ENCODE data around the gene SFRP5.

The SFRP5 gene

DNA sequence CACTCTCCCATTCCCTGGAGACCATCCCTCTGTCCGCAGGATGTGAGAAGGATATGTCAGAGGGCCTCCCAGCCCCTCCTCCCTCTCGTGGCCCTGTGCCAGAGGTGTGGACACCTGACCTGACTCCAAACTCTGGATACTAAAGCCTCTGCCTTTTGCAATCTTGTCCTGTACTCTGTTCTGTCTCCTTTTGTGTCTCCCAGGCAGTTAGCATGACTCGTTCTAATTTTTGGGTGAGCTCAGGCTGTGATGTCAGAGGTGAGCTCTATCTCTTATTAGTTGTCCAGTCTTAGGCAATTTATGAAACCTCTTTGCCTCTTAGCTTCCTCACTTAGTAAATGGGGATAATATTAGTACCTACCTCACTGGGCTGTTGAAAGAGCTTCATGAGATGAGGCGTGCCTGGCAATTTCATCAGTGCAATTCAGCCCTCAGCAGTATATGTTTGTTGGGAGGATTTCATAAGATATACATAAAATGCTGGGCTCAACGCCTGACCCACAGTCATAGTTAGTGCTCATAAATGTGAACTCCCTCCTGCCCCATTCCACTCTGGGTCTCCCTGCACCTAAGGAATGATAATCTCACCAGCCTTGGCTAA is 47.4 kb downstream of the SFRP5 start:
- Histone ChIP-seq H3K9ac (ENCODE audit: low read depth in 1 of 2, low read length in 2 of 2) (no peak overlapping the region), H3K27me3 (ENCODE audit: control insufficient read depth in 1 of 2, insufficient read depth in 2 of 2, low read length in 2 of 2) (no peaks in the 10 kb centered on the region), H3K27ac (ENCODE audit: low read depth, low read length) (no peak overlapping the region)

DNA sequence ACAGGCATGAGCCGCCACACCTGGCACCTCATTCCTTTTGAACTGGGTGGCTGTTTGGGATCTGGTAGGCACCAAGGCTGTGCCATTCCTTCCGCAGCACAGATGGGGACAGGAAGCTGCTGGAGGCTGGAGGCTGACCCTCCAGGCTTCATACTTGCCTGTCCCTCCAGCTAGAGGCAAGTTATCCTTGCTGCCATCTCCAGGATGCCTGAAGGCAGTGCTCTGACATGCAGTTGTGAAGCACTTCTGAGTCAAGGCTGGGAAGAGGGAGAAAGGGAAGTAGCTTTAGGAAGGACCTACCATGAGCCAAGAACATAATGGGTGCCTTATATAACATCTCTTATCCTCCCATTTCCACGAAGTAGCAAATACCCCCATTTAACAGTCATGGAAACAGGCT is 48.8 kb downstream of the SFRP5 start:
- Histone ChIP-seq H3K4me1 (ENCODE audit: control insufficient read depth in 1 of 2, insufficient read depth in 2 of 2, low read length in 2 of 2) (peaks cover 16 to 19% of the 10 kb centered on the region in 2 donors), H3K4me3 (ENCODE audit: low read depth in 1 of 2, low read length in 2 of 2) (no peak overlapping the region), H3K36me3 (ENCODE audit: control insufficient read depth in 1 of 2, insufficient read depth in 2 of 2, low read length in 2 of 2) (no peaks in the 10 kb centered on the region), H3K9ac (ENCODE audit: low read depth in 1 of 2, low read length in 2 of 2) (no peak overlapping the region), H3K27me3 (ENCODE audit: control insufficient read depth in 1 of 2, insufficient read depth in 2 of 2, low read length in 2 of 2) (no peaks in the 10 kb centered on the region), H3K27ac (ENCODE audit: low read depth, low read length) (no peak overlapping the region), H3K9me3 (ENCODE audit: control insufficient read depth in 1 of 2, low read length in 2 of 2) (no peaks in the 10 kb centered on the region)

More for the DNA sequence above, 47.4 kb downstream of the SFRP5 start:
- Histone ChIP-seq H3K9me3 (ENCODE audit: control insufficient read depth in 1 of 2, low read length in 2 of 2) (no peaks in the 10 kb centered on the region), H3K4me3 (ENCODE audit: low read depth in 1 of 2, low read length in 2 of 2) (no peak overlapping the region), H3K36me3 (ENCODE audit: control insufficient read depth in 1 of 2, insufficient read depth in 2 of 2, low read length in 2 of 2) (no peaks in the 10 kb centered on the region), H3K4me1 (ENCODE audit: control insufficient read depth in 1 of 2, insufficient read depth in 2 of 2, low read length in 2 of 2) (peaks cover 2 to 4% of the 10 kb centered on the region in 2 donors)

DNA sequence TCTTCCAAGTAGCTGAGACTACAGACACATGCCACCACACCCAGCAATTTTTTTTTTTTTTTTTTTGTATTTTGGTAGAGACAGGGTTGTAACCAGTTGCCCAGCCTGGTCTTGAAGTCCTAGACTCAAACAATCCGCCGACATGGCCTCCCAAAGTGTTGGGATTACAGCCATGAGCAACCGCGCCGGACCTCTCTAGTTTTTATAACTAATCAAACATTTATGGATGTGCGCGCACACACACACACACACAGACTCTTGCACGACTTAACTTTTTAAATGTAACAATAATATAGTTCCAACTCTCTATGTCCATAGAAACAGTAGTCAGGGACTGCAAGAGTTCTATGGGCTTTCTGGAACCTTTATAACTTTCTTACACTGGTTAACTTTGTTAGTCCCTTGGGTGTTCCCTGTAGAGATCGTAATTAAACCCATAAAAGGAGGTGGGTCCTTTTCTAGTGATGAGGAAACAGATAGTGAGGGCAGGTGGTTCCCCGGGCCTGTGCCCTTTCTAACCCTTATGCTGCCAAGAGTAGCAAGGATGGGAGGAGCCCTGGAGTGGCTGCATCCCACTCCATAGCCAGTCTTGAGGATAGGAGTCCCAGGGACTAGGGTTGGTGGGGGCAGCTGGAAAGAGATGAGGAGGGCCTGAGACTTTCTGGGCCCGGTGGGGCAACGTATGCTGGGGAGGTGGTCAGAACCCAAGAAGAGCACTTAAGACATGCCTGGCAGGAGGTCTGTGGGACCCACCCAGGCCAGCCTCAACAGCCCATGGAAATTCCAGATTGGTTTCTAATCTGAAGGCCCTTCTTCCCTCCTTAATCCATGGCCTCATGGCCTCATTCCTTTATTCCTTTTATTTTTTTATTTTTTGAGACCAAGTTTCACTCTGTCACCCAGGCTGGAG is 49.7 kb downstream of the SFRP5 start:
- Histone ChIP-seq H3K4me3 (ENCODE audit: low read depth in 1 of 2, low read length in 2 of 2) (no peak overlapping the region), H3K27me3 (ENCODE audit: control insufficient read depth in 1 of 2, insufficient read depth in 2 of 2, low read length in 2 of 2) (no peaks in the 10 kb centered on the region), H3K4me1 (ENCODE audit: control insufficient read depth in 1 of 2, insufficient read depth in 2 of 2, low read length in 2 of 2) (peaks cover 21 to 24% of the 10 kb centered on the region in 2 donors), H3K36me3 (ENCODE audit: control insufficient read depth in 1 of 2, insufficient read depth in 2 of 2, low read length in 2 of 2) (no peaks in the 10 kb centered on the region), H3K9ac (ENCODE audit: low read depth in 1 of 2, low read length in 2 of 2) (no peak overlapping the region), H3K9me3 (ENCODE audit: control insufficient read depth in 1 of 2, low read length in 2 of 2) (no peaks in the 10 kb centered on the region), H3K27ac (ENCODE audit: low read depth, low read length) (no peak overlapping the region)

DNA sequence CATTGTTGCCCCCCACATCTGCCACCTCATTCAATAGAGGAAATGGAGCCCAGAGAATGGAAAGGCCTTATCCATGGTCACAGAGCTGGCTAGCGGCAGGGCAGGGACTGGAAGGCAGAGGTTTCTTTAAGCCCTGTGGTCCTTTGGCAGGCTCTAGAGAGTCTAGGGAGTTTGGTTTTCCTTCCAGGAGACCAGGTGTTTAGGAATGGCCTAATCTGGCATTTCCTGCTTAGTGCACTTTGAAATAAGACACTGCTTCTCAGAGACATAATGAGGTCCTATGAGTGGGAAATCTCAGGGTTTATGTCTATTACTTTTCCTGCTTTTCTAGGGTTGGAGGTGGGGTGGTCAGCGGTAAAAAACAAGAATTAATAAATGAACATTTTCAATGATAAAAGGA is 52.2 kb downstream of the SFRP5 start:
- H3K27me3 ChIP-seq (ENCODE audit: control insufficient read depth in 1 of 2, insufficient read depth in 2 of 2, low read length in 2 of 2): no peaks in the 10 kb centered on the region
- no peak overlapping the region for H3K4me3 ChIP-seq (ENCODE audit: low read depth in 1 of 2, low read length in 2 of 2)
- H3K9ac ChIP-seq (ENCODE audit: low read depth in 1 of 2, low read length in 2 of 2): peak overlapping the region in 1 of 2 donors; percentile 15
- no peak overlapping the region for H3K27ac ChIP-seq (ENCODE audit: low read depth, low read length)
- no peaks in the 10 kb centered on the region for H3K36me3 ChIP-seq (ENCODE audit: control insufficient read depth in 1 of 2, insufficient read depth in 2 of 2, low read length in 2 of 2)
- H3K4me1 ChIP-seq (ENCODE audit: control insufficient read depth in 1 of 2, insufficient read depth in 2 of 2, low read length in 2 of 2): peaks cover 24 to 32% of the 10 kb centered on the region in 2 donors
- H3K9me3 ChIP-seq (ENCODE audit: control insufficient read depth in 1 of 2, low read length in 2 of 2): no peaks in the 10 kb centered on the region

DNA sequence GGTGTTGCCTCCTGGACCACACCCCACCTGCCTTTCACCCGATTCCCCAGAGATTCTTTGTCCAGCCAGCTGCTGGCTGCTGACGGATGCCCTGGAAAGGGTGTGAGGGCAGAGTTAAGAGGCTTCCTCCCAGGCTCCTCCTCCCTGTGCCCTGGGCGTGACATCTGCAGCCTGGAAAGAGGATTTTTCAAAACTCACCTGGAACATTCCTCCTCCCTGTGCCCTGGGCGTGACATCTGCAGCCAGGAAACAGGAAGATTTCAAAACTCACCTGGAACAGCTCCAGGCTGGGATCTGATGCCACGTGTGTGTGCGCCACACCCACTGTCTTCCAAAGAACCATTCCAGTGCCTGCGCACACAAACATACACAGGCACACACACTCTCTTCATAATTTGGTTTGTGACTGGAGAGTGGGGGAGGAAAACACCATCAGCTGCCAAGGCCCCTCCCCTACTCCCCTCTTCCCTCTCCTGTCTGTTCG is 53.1 kb downstream of the SFRP5 start:
- no peaks in the 10 kb centered on the region for H3K27me3 ChIP-seq (ENCODE audit: control insufficient read depth in 1 of 2, insufficient read depth in 2 of 2, low read length in 2 of 2)
- peaks cover 24 to 35% of the 10 kb centered on the region in 2 donors for H3K4me1 ChIP-seq (ENCODE audit: control insufficient read depth in 1 of 2, insufficient read depth in 2 of 2, low read length in 2 of 2)
- no peaks in the 10 kb centered on the region for H3K9me3 ChIP-seq (ENCODE audit: control insufficient read depth in 1 of 2, low read length in 2 of 2)
- H3K4me3 ChIP-seq (ENCODE audit: low read depth in 1 of 2, low read length in 2 of 2): no peak overlapping the region
- H3K9ac ChIP-seq (ENCODE audit: low read depth in 1 of 2, low read length in 2 of 2): peak overlapping the region in 1 of 2 donors; percentile 47
- H3K36me3 ChIP-seq (ENCODE audit: control insufficient read depth in 1 of 2, insufficient read depth in 2 of 2, low read length in 2 of 2): no peaks in the 10 kb centered on the region
- no peak overlapping the region for H3K27ac ChIP-seq (ENCODE audit: low read depth, low read length)

DNA sequence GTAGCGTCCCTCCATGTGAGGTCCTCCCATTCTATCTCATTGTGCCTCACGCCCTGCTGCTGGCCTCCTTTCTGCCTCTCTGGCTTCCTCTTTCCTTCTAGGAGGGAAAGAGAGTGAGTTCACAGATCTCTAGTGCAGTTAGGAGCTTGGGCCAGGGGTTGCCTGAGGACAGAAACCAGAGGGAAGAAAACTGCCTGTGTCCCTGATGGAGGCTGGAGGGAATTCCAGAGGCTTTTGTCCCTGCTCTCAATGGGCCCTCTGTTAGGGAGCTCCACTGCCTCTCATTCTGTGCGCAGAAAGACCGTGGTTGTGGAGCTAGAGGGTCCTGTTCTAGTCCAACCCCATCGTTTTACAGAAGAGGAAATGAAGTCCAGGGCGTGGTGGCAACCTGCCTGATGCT is 53.6 kb downstream of the SFRP5 start:
- peak overlapping the region in 1 of 2 donors; percentile 47 for H3K9ac ChIP-seq (ENCODE audit: low read depth in 1 of 2, low read length in 2 of 2)
- no peak overlapping the region for H3K27ac ChIP-seq (ENCODE audit: low read depth, low read length)
- no peaks in the 10 kb centered on the region for H3K36me3 ChIP-seq (ENCODE audit: control insufficient read depth in 1 of 2, insufficient read depth in 2 of 2, low read length in 2 of 2)
- H3K4me3 ChIP-seq (ENCODE audit: low read depth in 1 of 2, low read length in 2 of 2): no peak overlapping the region
- no peaks in the 10 kb centered on the region for H3K27me3 ChIP-seq (ENCODE audit: control insufficient read depth in 1 of 2, insufficient read depth in 2 of 2, low read length in 2 of 2)
- no peaks in the 10 kb centered on the region for H3K9me3 ChIP-seq (ENCODE audit: control insufficient read depth in 1 of 2, low read length in 2 of 2)
- peaks cover 25 to 37% of the 10 kb centered on the region in 2 donors for H3K4me1 ChIP-seq (ENCODE audit: control insufficient read depth in 1 of 2, insufficient read depth in 2 of 2, low read length in 2 of 2)

DNA sequence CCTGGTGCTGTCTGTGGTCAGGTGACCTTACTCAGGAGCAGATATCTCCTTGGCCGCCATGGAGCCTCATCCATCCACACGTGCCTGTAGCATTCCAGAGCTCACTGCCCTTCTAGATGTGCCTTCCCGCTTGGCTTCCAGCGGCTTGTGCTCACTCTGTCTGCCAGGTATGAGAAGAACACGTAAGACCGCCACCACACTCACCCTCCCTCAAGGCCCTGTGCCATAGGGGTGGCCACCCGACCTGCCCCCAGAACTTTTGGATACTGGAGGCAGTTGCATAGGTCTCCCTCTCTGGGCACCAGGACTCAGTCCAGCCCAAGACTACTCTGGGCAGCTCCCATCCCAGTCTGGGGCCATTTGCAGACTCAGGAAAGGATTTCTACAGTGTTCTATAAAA is 54.2 kb downstream of the SFRP5 start:
- peaks cover 28 to 42% of the 10 kb centered on the region in 2 donors for H3K4me1 ChIP-seq (ENCODE audit: control insufficient read depth in 1 of 2, insufficient read depth in 2 of 2, low read length in 2 of 2)
- H3K27me3 ChIP-seq (ENCODE audit: control insufficient read depth in 1 of 2, insufficient read depth in 2 of 2, low read length in 2 of 2): no peaks in the 10 kb centered on the region
- H3K9ac ChIP-seq (ENCODE audit: low read depth in 1 of 2, low read length in 2 of 2): no peak overlapping the region
- no peak overlapping the region for H3K4me3 ChIP-seq (ENCODE audit: low read depth in 1 of 2, low read length in 2 of 2)
- no peaks in the 10 kb centered on the region for H3K9me3 ChIP-seq (ENCODE audit: control insufficient read depth in 1 of 2, low read length in 2 of 2)
- H3K36me3 ChIP-seq (ENCODE audit: control insufficient read depth in 1 of 2, insufficient read depth in 2 of 2, low read length in 2 of 2): no peaks in the 10 kb centered on the region
- H3K27ac ChIP-seq (ENCODE audit: low read depth, low read length): no peak overlapping the region

Data from duodenal mucosa (tissue), 2 donors.